Aorta (tissue), 5 donors: ENCODE results near the gene CTXN1. TPM values are rescaled to one million over a fixed set of nuclear protein-coding genes. Genes with fewer than 3 reads are reported as not detected.

Experiments used
- ATAC-seq: fragments of 200-7000 bp; cut with Tn5 transposase; one replicate; pipeline ENCODE4 v1.9.1; 2022; ENCODE audit warnings: moderate library complexity; ENCODE audit not compliant: low FRiP score
- DNase-seq, 2 donors: peaks; one replicate each; pipeline ENCODE4 v3.0.0-alpha.2; 2020
- H3K27ac ChIP-seq, 2 donors: one replicate each; pipeline ENCODE4 v1.5.1; 2013; ENCODE audit warnings: low read length in 2 of 2, mild to moderate bottlenecking in 2 of 2, moderate library complexity in 2 of 2, control low read depth in 1 of 2, inconsistent platforms in 1 of 2, low read depth in 1 of 2
- H3K27me3 ChIP-seq, 2 donors: one replicate each; pipeline ENCODE4 v1.6.1; 2013; ENCODE audit warnings: control low read depth in 1 of 2, low read length in 1 of 2, mild to moderate bottlenecking in 1 of 2, moderate library complexity in 1 of 2; ENCODE audit not compliant: insufficient read depth in 2 of 2, control insufficient read depth in 1 of 2
- H3K36me3 ChIP-seq, 2 donors: one replicate each; pipeline ENCODE4 v1.6.1; 2013; ENCODE audit warnings: control low read depth in 1 of 2, low read length in 1 of 2, mild to moderate bottlenecking in 1 of 2; ENCODE audit not compliant: insufficient read depth in 2 of 2, control insufficient read depth in 1 of 2
- H3K4me1 ChIP-seq, 2 donors: one replicate each; pipeline ENCODE4 v1.6.1; 2013; ENCODE audit warnings: low read length in 2 of 2, control low read depth in 1 of 2, mild to moderate bottlenecking in 1 of 2, moderate library complexity in 1 of 2; ENCODE audit not compliant: insufficient read depth in 2 of 2, control insufficient read depth in 1 of 2
- H3K4me3 ChIP-seq, 2 donors: one replicate each; pipeline ENCODE4 v1.5.1; 2013; ENCODE audit warnings: low read length in 2 of 2, control low read depth in 1 of 2, mild to moderate bottlenecking in 1 of 2
- H3K9me3 ChIP-seq: one replicate; pipeline ENCODE4 v1.6.1; 2013; ENCODE audit warnings: mild to moderate bottlenecking, low read length; ENCODE audit not compliant: control insufficient read depth
- WGBS, 2 donors: extraction: QIAGEN DNeasy Blood & Tissue Kit; methylation state at CpG; one replicate each; pipeline ENCODE4 v1.1.7; 2013; 5-methylcytosine and 5-hydroxymethylcytosine counted together
- intact Hi-C, 2 donors: fragments of 100-400 bp; cut with DNase I; formaldehyde crosslinking; loops; one replicate each; pipeline versions ENCODE4 v1.14.2 to v1.15.0; 2022
- long read RNA-seq, 2 donors: library from polyadenylated mRNA; unstranded; transcript quantifications; one replicate each; pipeline ENCODE4 v2.0.0, GENCODE V29; 2020 to 2021
- polyA plus RNA-seq, 2 donors: library from polyadenylated mRNA; stranded (reverse); fragments of 200-250 nt; gene quantifications; one replicate each; pipeline ENCODE4 v1.2.3, GENCODE V29; 2013
- total RNA-seq, 2 donors: library from RNA; stranded (reverse); fragmentation: NEBNext Ultra II Directional; extraction: Animal tissue kit (Norgen Biotek cat#: 25700); gene quantifications; one replicate each; pipeline ENCODE4 v1.2.1, GENCODE V29; 2021
- donor health status: healthy with polysubstance abuse.
- donor health status: Bipolar disorder and iron deficiency.
- donor health status: DM: no; HTN: no; CAD: no.
- donor health status: DM: no; HTN: no; CAD: no.
- donor health status: DM: yes; HTN: yes; CAD: no.

CTXN1 gene
- total RNA-seq (1 to 10 TPM; 1.9 to 2.5 TPM), polyA plus RNA-seq (under 1 TPM in 1 of 2 donors, not detected in 1; 0.51 TPM)
- long read RNA-seq, donor 1, partial matches to known transcripts = 0 of 1 reads
- long read RNA-seq, donor 1, other reads (novel, unspliced or antisense) = 1 of 1 reads
- long read RNA-seq, donor 2, partial matches to known transcripts = 0 of 1 reads
- long read RNA-seq, donor 2, other reads (novel, unspliced or antisense) = 0 of 1 reads

GRCh38 chr19:7926021-7926726 is at the start of gene CTXN1:
CTXN1 (minus strand) TSS chr19:7926135; CDS start chr19:7925538, 597 bp downstream.
- Histone ChIP-seq H3K4me1 (no peaks in the 10 kb centered on the region), H3K27me3 (no peaks in the 10 kb centered on the region), H3K27ac (no peak within 1 kb of the TSS), H3K4me3 (peak within 1 kb of the TSS; percentile 11 to 29), H3K9me3 (no peaks in the 10 kb centered on the region), H3K36me3 (no peaks in the 10 kb centered on the region)
- WGBS, 2 donors = 12 to 19% methylated on average over 34 to 65 of the region's 65 CpGs
- ATAC-seq = no peak
- intact Hi-C loops = no loop called here
- peak; percentile 75 to 93 for DNase-seq

- intact Hi-C loops = no loop called here
- H3K27me3 ChIP-seq = no peaks in the 10 kb centered on the region
- peaks cover 0 to 2% of the 10 kb centered on the region in 2 donors for H3K36me3 ChIP-seq
- no peak for ATAC-seq
- H3K27ac ChIP-seq = no peak overlapping the region
- no peaks in the 10 kb centered on the region for H3K9me3 ChIP-seq
- no peaks in the 10 kb centered on the region for H3K4me1 ChIP-seq
- no peak overlapping the region for H3K4me3 ChIP-seq
- DNase-seq = no peak
- WGBS, 2 donors = 7 to 12% methylated on average over 7 of the region's 7 CpGs
Observed at GRCh38 chr19:7975037-7975436, 49.1 kb upstream of the CTXN1 start.

GRCh38 chr19:7973883-7974282 is 47.9 kb upstream of the CTXN1 start:
- no peaks in the 10 kb centered on the region for H3K27me3 ChIP-seq
- intact Hi-C loops = no loop called here
- H3K36me3 ChIP-seq = peaks cover 0 to 2% of the 10 kb centered on the region in 2 donors
- H3K4me1 ChIP-seq = no peaks in the 10 kb centered on the region
- ATAC-seq (no peak), DNase-seq (peak in 1 of 2 donors; percentile 53)
- H3K27ac ChIP-seq = no peak overlapping the region
- no peak overlapping the region for H3K4me3 ChIP-seq
- 47 to 61% methylated on average over 12 of the region's 12 CpGs for WGBS, 2 donors
- no peaks in the 10 kb centered on the region for H3K9me3 ChIP-seq

DNA sequence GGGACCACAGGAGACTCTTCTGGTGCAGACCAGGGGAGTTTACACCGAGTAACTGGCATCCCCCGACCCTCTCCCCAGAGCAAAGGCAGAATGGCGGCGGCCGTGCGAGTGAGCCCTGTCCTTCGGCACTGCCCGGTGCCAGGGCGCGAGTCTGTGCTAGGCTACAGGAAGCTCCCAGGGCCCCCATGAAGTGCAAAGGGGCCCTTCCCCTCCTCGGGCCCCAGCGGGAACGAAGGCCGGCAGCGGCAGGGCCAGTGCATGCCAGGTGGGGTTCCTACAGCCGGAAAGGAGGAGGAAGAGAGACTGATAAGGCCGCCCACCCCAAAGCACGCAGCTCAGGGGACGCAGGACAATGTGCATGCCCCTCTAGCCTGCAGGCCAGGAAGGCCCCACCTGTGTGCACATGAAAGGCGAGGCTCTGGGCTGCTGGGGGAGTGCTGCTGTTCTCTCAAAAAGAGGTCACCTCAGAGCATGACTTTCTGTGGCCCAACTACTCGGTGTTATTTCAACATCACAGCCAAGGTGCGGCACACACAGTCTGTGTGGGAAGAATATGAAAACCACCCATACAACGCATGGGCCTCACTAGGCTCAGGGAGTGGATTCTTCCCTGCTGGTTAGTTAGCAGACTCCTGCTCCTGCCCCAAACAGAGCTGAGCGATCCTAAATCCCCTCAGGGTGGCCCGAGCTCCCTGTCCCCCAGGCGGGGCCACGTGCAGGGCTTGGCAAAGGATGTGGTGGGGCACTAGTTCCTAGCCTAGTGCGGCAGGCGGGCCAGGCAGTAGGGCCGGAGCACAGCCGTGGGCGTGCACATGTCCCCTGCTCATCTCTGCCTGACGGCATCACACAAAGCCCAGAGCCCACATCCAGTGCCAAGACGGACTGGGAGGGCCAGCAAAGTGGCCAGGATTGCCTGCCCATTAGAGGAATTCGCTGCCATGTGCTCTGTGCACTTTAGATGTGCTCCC is 45.9 kb upstream of the CTXN1 start:
- no peaks in the 10 kb centered on the region for H3K4me1 ChIP-seq
- intact Hi-C loops = no loop called here
- H3K4me3 ChIP-seq = no peak overlapping the region
- H3K27ac ChIP-seq = no peak overlapping the region
- no peaks in the 10 kb centered on the region for H3K27me3 ChIP-seq
- WGBS, 2 donors = 84 to 86% methylated on average over 33 to 35 of the region's 35 CpGs
- peaks cover 0 to 3% of the 10 kb centered on the region in 2 donors for H3K36me3 ChIP-seq
- H3K9me3 ChIP-seq = no peaks in the 10 kb centered on the region
- DNase-seq (no peak), ATAC-seq (peak; percentile 16)

DNA sequence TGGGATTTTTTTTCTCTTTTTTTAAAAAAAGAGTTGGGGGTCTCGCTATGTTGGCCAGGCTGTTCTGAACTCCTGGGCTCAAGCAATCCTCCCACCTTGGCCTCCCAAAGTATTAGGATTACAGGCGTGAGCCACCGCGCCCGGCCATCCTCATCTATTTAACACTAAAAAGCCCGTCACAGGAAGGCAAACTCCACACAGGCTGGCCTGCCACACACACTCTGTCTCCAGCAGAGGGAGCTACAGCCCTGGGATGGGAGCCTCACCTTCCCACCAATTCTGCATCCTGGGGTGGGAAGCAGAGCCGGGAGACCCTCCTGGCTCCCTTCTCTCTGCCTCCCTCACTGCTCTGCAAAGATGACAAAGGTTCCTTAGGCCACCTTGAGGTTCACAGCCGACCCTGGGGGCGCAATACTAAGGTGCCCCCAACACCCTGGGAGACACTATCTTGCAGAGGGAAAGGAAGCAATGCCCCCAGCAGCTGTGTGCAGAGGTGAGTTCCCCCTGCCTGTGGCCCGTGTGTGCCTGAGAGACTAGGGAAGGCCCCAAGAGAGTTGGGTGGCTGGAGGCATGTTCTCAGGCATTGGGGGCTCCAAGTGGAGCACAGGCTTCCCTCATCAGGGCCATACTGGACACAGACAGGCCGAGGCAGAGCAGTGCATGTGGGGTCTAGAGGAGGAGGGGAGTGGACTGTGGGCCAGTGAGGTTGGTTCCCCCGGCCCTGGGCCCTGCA is 44.9 kb upstream of the CTXN1 start:
- 69 to 73% methylated on average over 12 of the region's 12 CpGs for WGBS, 2 donors
- H3K4me1 ChIP-seq = no peaks in the 10 kb centered on the region
- intact Hi-C loops = no loop called here
- DNase-seq (no peak), ATAC-seq (no peak)
- no peak overlapping the region for H3K4me3 ChIP-seq
- no peak overlapping the region for H3K27ac ChIP-seq
- H3K27me3 ChIP-seq = no peaks in the 10 kb centered on the region
- H3K9me3 ChIP-seq = no peaks in the 10 kb centered on the region
- peaks cover 0 to 3% of the 10 kb centered on the region in 2 donors for H3K36me3 ChIP-seq

DNA sequence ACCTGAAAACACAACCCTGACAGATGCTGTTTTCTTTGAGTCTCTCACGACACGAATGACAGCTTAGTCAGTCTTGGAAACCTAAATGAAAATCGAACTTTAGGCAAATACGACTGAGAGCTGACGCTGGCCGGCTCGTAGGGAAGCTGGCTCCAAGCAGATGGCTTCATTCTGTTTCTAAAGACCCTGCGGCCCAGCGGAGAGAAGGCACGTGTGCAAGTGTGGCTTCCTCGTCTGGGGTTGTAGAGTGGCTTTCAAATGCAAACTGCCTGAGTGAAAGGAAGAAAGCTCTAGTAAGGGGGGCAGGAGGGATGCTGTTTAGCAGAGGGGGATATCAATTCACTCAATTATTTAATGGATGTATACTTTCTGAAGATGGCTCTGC is 43.6 kb upstream of the CTXN1 start:
- no peaks in the 10 kb centered on the region for H3K9me3 ChIP-seq
- H3K27me3 ChIP-seq = no peaks in the 10 kb centered on the region
- intact Hi-C loops = no loop called here
- 82 to 84% methylated on average over 11 of the region's 11 CpGs for WGBS, 2 donors
- DNase-seq (no peak), ATAC-seq (no peak)
- no peaks in the 10 kb centered on the region for H3K4me1 ChIP-seq
- H3K27ac ChIP-seq = no peak overlapping the region
- H3K36me3 ChIP-seq = peaks cover 0 to 3% of the 10 kb centered on the region in 2 donors
- H3K4me3 ChIP-seq = no peak overlapping the region

GRCh38 chr19:7968796-7969554 is 43.0 kb upstream of the CTXN1 start:
- ATAC-seq (no peak), DNase-seq (no peak)
- Histone ChIP-seq H3K9me3 (no peaks in the 10 kb centered on the region), H3K36me3 (peaks cover 0 to 3% of the 10 kb centered on the region in 2 donors), H3K4me3 (no peak overlapping the region), H3K27ac (no peak overlapping the region), H3K27me3 (no peaks in the 10 kb centered on the region), H3K4me1 (no peaks in the 10 kb centered on the region)
- intact Hi-C loops = no loop called here
- 89 to 91% methylated on average over 20 of the region's 20 CpGs for WGBS, 2 donors
